ENCODE data around the gene PSMB8. TPM values are rescaled to one million over a fixed set of nuclear protein-coding genes. Genes with fewer than 3 reads are reported as not detected.

Gene PSMB8
- polyA plus RNA-seq, 1 donor (not counting 4 experiments of a cell fraction or from before 2014, with no cell fraction given): 63.4 TPM

GRCh38 chr6:32851025-32851424 lies 7.2 kb upstream of the PSMB8 start:
- Histone ChIP-seq H3K27me3 (ENCODE audit: control insufficient read depth, extremely low read depth, insufficient read depth, low read length) (no peaks in the 10 kb centered on the region), H3K9me3 (ENCODE audit: control insufficient read depth, low read depth, low read length) (no peaks in the 10 kb centered on the region), H3K4me3 (ENCODE audit: control insufficient read depth in 2 of 3, extremely low read depth in 1 of 3, insufficient read depth in 2 of 3, low read depth in 1 of 3, low read length in 3 of 3) (no peak overlapping the region), H3K9ac (ENCODE audit: control insufficient read depth, extremely low read depth, insufficient read depth, low read length) (no peak overlapping the region), H3K36me3 (ENCODE audit: control insufficient read depth in 2 of 2, extremely low read depth in 1 of 2, insufficient read depth in 2 of 2, low read length in 2 of 2) (peaks cover 26 to 28% of the 10 kb centered on the region in 2 experiments), H3K27ac (ENCODE audit: control insufficient read depth, insufficient read depth, low read length) (no peak overlapping the region), H3K79me2 (ENCODE audit: control insufficient read depth, insufficient read depth, low read length) (peaks cover 21% of the 10 kb centered on the region), H2AFZ (ENCODE audit: control insufficient read depth, low read length) (no peak overlapping the region), H4K20me1 (ENCODE audit: control insufficient read depth, extremely low read depth, insufficient read depth, low read length) (no peaks in the 10 kb centered on the region), H3K4me2 (ENCODE audit: control insufficient read depth, extremely low read depth, insufficient read depth, low read depth, low read length) (no peak overlapping the region), H3K4me1 (ENCODE audit: control insufficient read depth, extremely low read depth, insufficient read depth, low read length) (peaks cover 23% of the 10 kb centered on the region), H3K9me1 (ENCODE audit: control insufficient read depth, extremely low read depth, insufficient read depth, low read length) (no peaks in the 10 kb centered on the region)
- TF ChIP-seq EZH2 (IDR thresholded peaks at IDR 0.05; ENCODE audit: low read length) (no peak), CTCF (optimal IDR thresholded peaks at IDR 0.05 in 1 of 3, IDR thresholded peaks at IDR 0.05 in 1 of 3, conservative IDR thresholded peaks at IDR 0.05 in 1 of 3; ENCODE audit: extremely low read depth in 1 of 3, insufficient read depth in 2 of 3, low read length in 3 of 3) (no peak)
- dilution Hi-C loops (cut with MboI; ENCODE audit: extremely low pct_ligation_motif_present, low sequenced_read_pairs): no loop called here
- DNase-seq (ENCODE audit: low read depth, low spot score) (no peak), FAIRE-seq (no peak)

GRCh38 chr6:32849126-32849525 lies 5.3 kb upstream of the PSMB8 start:
- H3K4me1 ChIP-seq (ENCODE audit: control insufficient read depth, extremely low read depth, insufficient read depth, low read length): peaks cover 12% of the 10 kb centered on the region
- H3K36me3 ChIP-seq (ENCODE audit: control insufficient read depth in 2 of 2, extremely low read depth in 1 of 2, insufficient read depth in 2 of 2, low read length in 2 of 2): peaks cover 31 to 35% of the 10 kb centered on the region in 2 experiments

More at GRCh38 chr6:32849126-32849525, 5.3 kb upstream of the PSMB8 start:
- Histone ChIP-seq H3K9me3 (ENCODE audit: control insufficient read depth, low read depth, low read length) (no peaks in the 10 kb centered on the region), H3K79me2 (ENCODE audit: control insufficient read depth, insufficient read depth, low read length) (peaks cover 21% of the 10 kb centered on the region), H3K27me3 (ENCODE audit: control insufficient read depth, extremely low read depth, insufficient read depth, low read length) (no peaks in the 10 kb centered on the region), H3K4me2 (ENCODE audit: control insufficient read depth, extremely low read depth, insufficient read depth, low read depth, low read length) (no peak overlapping the region), H3K27ac (ENCODE audit: control insufficient read depth, insufficient read depth, low read length) (no peak overlapping the region), H3K9me1 (ENCODE audit: control insufficient read depth, extremely low read depth, insufficient read depth, low read length) (no peaks in the 10 kb centered on the region), H3K9ac (ENCODE audit: control insufficient read depth, extremely low read depth, insufficient read depth, low read length) (no peak overlapping the region), H3K4me3 (ENCODE audit: control insufficient read depth in 2 of 3, extremely low read depth in 1 of 3, insufficient read depth in 2 of 3, low read depth in 1 of 3, low read length in 3 of 3) (no peak overlapping the region), H4K20me1 (ENCODE audit: control insufficient read depth, extremely low read depth, insufficient read depth, low read length) (no peaks in the 10 kb centered on the region), H2AFZ (ENCODE audit: control insufficient read depth, low read length) (no peak overlapping the region)
- FAIRE-seq (no peak), DNase-seq (ENCODE audit: low read depth, low spot score) (no peak)
- dilution Hi-C loops (cut with MboI; ENCODE audit: extremely low pct_ligation_motif_present, low sequenced_read_pairs): no loop called here
- TF ChIP-seq CTCF (optimal IDR thresholded peaks at IDR 0.05 in 1 of 3, IDR thresholded peaks at IDR 0.05 in 1 of 3, conservative IDR thresholded peaks at IDR 0.05 in 1 of 3; ENCODE audit: extremely low read depth in 1 of 3, insufficient read depth in 2 of 3, low read length in 3 of 3): no peak
- TF ChIP-seq EZH2 (IDR thresholded peaks at IDR 0.05; ENCODE audit: low read length): no peak

Measured in keratinocyte (primary cell).